ENCODE measurements around the gene FOXP2.

DNA sequence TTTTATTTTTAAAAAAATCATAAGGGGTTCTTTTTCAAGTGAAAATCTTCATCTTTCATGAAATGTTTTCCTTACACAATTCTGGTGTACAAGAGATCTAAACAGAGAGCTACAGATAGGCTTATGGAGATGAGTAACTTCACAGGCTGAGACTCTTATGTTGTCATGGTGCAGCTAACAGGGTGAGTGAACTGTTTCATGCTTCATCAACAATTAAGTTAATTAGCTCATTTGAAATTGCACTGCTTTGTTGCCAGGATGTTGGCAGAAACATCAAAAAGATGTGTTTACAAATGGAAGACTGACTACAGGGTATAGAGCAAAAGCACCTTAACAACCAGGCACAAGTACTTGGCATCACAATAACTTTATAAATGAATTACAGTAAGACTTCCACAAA, 230.8 kb downstream of the FOXP2 start:
- TF ChIP-seq POLR2A (IDR thresholded peaks at IDR 0.05), result no peak
- no peak for TF ChIP-seq POLR2AphosphoS5 (IDR thresholded peaks at IDR 0.05)
